ENCODE data around the gene PER2. TPM values are rescaled to one million over a fixed set of nuclear protein-coding genes. Genes with fewer than 3 reads are reported as not detected.

The PER2 gene
- total and polyA plus RNA-seq, 10 donors, result 2.0 to 16.2 (median 12.0) TPM

GRCh38 chr2:238334885-238335284 is 46.5 kb upstream of the PER2 start:
- peaks cover 0 to 66% (median 9%) of the 10 kb centered on the region in 6 donors for H3K36me3 ChIP-seq
- H3K27me3 ChIP-seq (replicated peaks in 1 of 7), result no peaks in the 10 kb centered on the region
- DNase-seq, result no peak
- H3K27ac ChIP-seq, result no peak overlapping the region
- no peaks in the 10 kb centered on the region for H3K4me1 ChIP-seq
- no peak for TF ChIP-seq POLR2AphosphoS5 (IDR thresholded peaks at IDR 0.05)
- no peak for TF ChIP-seq CTCF (IDR thresholded peaks at IDR 0.05 in 8 of 11, conservative IDR thresholded peaks at IDR 0.05 in 3 of 11)
- TF ChIP-seq POLR2A (IDR thresholded peaks at IDR 0.05), result no peak
- 80 to 93% (median 88%) methylated on average over 6 of the region's 6 CpGs for WGBS, 5 donors
- no peaks in the 10 kb centered on the region for H3K9me3 ChIP-seq
- H3K4me3 ChIP-seq, result no peak overlapping the region
- intact Hi-C loops (cut with DNase I; ENCODE audit: low total_unique reads), result no loop called here

GRCh38 chr2:238331916-238332315 is 43.5 kb upstream of the PER2 start:
- no peak for DNase-seq
- Histone ChIP-seq H3K27me3 (replicated peaks in 1 of 7) (no peaks in the 10 kb centered on the region), H3K9me3 (no peaks in the 10 kb centered on the region), H3K4me1 (no peaks in the 10 kb centered on the region), H3K4me3 (no peak overlapping the region), H3K36me3 (peaks cover 0 to 78% (median 30%) of the 10 kb centered on the region in 6 donors), H3K27ac (no peak overlapping the region)
- 91 to 96% (median 95%) methylated on average over 5 of the region's 5 CpGs for WGBS, 5 donors
- intact Hi-C loops (cut with DNase I; ENCODE audit: low total_unique reads), result no loop called here
- TF ChIP-seq CTCF (IDR thresholded peaks at IDR 0.05 in 8 of 11, conservative IDR thresholded peaks at IDR 0.05 in 3 of 11) (no peak), POLR2A (IDR thresholded peaks at IDR 0.05) (no peak), POLR2AphosphoS5 (IDR thresholded peaks at IDR 0.05) (no peak)

GRCh38 chr2:238330391-238330790 is 42.0 kb upstream of the PER2 start:
- intact Hi-C loops (cut with DNase I; ENCODE audit: low total_unique reads), result no loop called here
- 92 to 94% (median 93%) methylated on average over 8 to 9 of the region's 9 CpGs for WGBS, 5 donors
- H3K27ac ChIP-seq, result no peak overlapping the region
- TF ChIP-seq POLR2AphosphoS5 (IDR thresholded peaks at IDR 0.05) (no peak), POLR2A (IDR thresholded peaks at IDR 0.05) (no peak), CTCF (IDR thresholded peaks at IDR 0.05 in 8 of 11, conservative IDR thresholded peaks at IDR 0.05 in 3 of 11) (no peak)
- H3K36me3 ChIP-seq, result peaks cover 0 to 79% (median 38%) of the 10 kb centered on the region in 6 donors
- no peaks in the 10 kb centered on the region for H3K4me1 ChIP-seq
- no peak overlapping the region for H3K4me3 ChIP-seq
- no peaks in the 10 kb centered on the region for H3K27me3 ChIP-seq (replicated peaks in 1 of 7)
- no peaks in the 10 kb centered on the region for H3K9me3 ChIP-seq
- no peak for DNase-seq

GRCh38 chr2:238327751-238328150 is 39.3 kb upstream of the PER2 start:
- H3K9me3 ChIP-seq, result no peaks in the 10 kb centered on the region
- intact Hi-C loops (cut with DNase I; ENCODE audit: low total_unique reads), result no loop called here
- no peaks in the 10 kb centered on the region for H3K4me1 ChIP-seq
- WGBS, 5 donors, result 96 to 100% (median 97%) methylated on average over 3 of the region's 3 CpGs
- H3K4me3 ChIP-seq, result no peak overlapping the region
- no peaks in the 10 kb centered on the region for H3K27me3 ChIP-seq (replicated peaks in 1 of 7)
- TF ChIP-seq POLR2A (IDR thresholded peaks at IDR 0.05), result no peak
- TF ChIP-seq CTCF (IDR thresholded peaks at IDR 0.05 in 8 of 11, conservative IDR thresholded peaks at IDR 0.05 in 3 of 11), result no peak
- no peak for TF ChIP-seq POLR2AphosphoS5 (IDR thresholded peaks at IDR 0.05)
- no peak for DNase-seq
- H3K27ac ChIP-seq, result no peak overlapping the region
- H3K36me3 ChIP-seq, result peaks cover 0 to 81% (median 32%) of the 10 kb centered on the region in 6 donors
